Thyroid gland (tissue), 4 donors: Measurements from ENCODE around the gene PREP. TPM values are rescaled to one million over a fixed set of nuclear protein-coding genes. Genes with fewer than 3 reads are reported as not detected.
A peak's percentile ranks its signal among the peaks of the same experiment; 100 is the strongest.

Experiments used
- DNase-seq, 2 donors: peaks; one replicate each; pipeline ENCODE4 v3.0.0-alpha.2; 2019
- H3K27ac ChIP-seq, 3 donors: fragments of 200-600 bp; sonication (generic); 1 replicate in 2 of 3; 2 replicates in 1 of 3; pipeline ENCODE4 v1.5.1; 2016 to 2019; ENCODE audit warnings: mild to moderate bottlenecking in 1 of 3, moderate library complexity in 1 of 3
- H3K27me3 ChIP-seq: fragments of 200-600 bp; sonication (generic); one replicate; pipeline ENCODE4 v1.5.1; 2019
- H3K36me3 ChIP-seq, 2 donors: fragments of 200-600 bp; sonication (generic); one replicate each; pipeline ENCODE4 v1.5.1; 2016 to 2019
- H3K4me1 ChIP-seq, 2 donors: fragments of 200-600 bp; sonication (generic); one replicate each; pipeline ENCODE4 v1.5.1; 2017 to 2019
- H3K4me3 ChIP-seq, 3 donors: fragments of 200-600 bp; sonication (generic); replicated peaks in 1 of 3; 1 replicate in 2 of 3; 2 replicates in 1 of 3; pipeline ENCODE4 v1.5.1; 2016; ENCODE audit warnings: mild to moderate bottlenecking in 1 of 3
- H3K9me3 ChIP-seq: fragments of 200-600 bp; sonication (generic); one replicate; pipeline ENCODE4 v1.5.1; 2017
- CTCF ChIP-seq, 6 experiments: fragments of 200-600 bp in 3 of 6; fragments of 450-650 bp in 3 of 6; sonication (generic) in 3 of 6; IDR thresholded peaks; one replicate each; pipeline ENCODE4 v1.5.1; 2016 to 2019; ENCODE audit warnings: antibody characterized with exemption in 6 of 6, mild to moderate bottlenecking in 2 of 6, inconsistent platforms in 1 of 6, moderate library complexity in 1 of 6
- POLR2A ChIP-seq, 2 donors: fragments of 450-650 bp; IDR thresholded peaks; one replicate each; pipeline ENCODE4 v1.6.1; 2017; ENCODE audit warnings: antibody characterized with exemption in 2 of 2, mild to moderate bottlenecking in 2 of 2, moderate library complexity in 1 of 2
- WGBS, 2 donors: methylation state at CpG; one replicate each; pipeline ENCODE4 v1.1.5; 2017; 5-methylcytosine and 5-hydroxymethylcytosine counted together
- intact Hi-C: fragments of 100-400 bp; cut with DNase I; formaldehyde crosslinking; loops from one replicate; pipeline ENCODE4 v1.15.1; 2023
- total RNA-seq, 4 donors: library from RNA; depleted of rRNA; stranded (reverse); fragments of >200 nt; gene quantifications; one replicate each; pipeline ENCODE4 v1.2.3, GENCODE V29; 2016

PREP gene
- total RNA-seq, 4 donors from 2014 or later: 13.7 to 21.7 (median 16.6) TPM

DNA sequence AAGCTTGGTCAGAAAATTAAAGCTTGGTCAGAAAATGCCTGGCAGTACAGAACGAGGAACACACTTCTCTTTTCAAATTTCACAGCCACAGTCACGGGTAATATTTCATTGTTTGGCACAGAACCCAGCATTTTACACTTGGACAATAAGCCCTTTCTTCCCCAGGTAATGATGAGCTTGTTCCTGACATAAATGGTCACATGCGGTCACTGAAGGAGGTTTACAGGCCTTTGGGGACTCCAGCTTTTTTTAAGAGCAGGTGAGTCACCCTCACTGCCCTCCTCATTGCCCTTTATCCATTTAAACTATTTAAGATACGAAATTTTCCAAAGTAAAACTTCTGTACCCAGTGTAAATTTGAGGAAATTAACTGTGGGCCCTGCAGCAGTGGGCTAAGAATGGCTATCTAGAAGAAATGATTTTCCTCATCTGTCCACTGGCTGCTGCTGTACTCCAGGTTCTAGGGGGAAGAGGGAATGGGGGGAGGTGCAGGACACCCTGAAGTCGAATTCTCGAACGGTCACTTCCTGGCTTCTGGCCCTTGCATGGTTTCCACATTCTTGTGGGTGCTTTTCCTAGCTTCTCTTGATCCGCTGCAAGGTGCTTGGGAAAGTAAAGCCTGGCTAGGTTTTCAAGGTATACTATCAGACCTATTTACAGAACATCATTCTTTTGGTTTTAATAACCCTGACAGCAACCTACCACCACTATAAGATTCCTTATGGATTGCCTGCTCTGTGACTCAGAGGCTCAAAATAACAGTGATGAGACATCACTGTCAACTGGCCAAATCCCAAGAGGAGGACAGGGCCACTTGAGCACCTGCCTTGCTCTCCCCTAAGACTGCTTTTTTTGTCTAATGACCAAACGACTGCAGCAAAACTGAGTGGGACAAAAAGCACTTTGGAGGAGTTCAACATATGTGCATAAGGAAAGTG is 75.8 kb downstream of the PREP start:
- H3K27ac ChIP-seq: peak overlapping the region; percentile 44 to 64 (median 64)
- no peaks in the 10 kb centered on the region for H3K27me3 ChIP-seq
- H3K36me3 ChIP-seq: peaks cover 5 to 10% of the 10 kb centered on the region in 2 donors
- 57 to 63% methylated on average over 9 of the region's 9 CpGs for WGBS, 2 donors
- H3K4me3 ChIP-seq: no peak overlapping the region
- DNase-seq: peak; percentile 34 to 49
- peaks cover 22 to 24% of the 10 kb centered on the region in 2 donors for H3K4me1 ChIP-seq
- intact Hi-C loops: no loop called here
- no peaks in the 10 kb centered on the region for H3K9me3 ChIP-seq
- no peak for TF ChIP-seq CTCF (IDR thresholded peaks at IDR 0.05)

DNA sequence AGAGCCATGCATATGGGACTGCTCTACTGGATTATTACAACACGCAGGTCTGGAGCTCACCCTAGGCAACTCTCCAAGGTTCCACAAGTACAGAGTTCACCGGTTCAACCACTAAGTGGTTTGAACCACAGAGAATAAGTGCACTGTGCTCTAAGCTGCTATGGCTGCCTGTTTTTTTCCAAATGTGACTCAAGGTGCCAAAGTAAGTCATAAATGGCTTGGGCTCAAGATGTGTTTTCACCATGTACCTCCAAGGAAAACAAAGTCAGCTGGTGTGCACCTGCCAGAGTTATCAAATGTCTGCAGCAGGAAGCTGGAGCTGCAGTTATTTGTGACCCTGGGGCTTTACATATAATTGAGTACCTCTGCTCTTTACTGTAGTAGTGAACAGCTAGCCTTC is 76.7 kb downstream of the PREP start:
- no peaks in the 10 kb centered on the region for H3K9me3 ChIP-seq
- 13 to 30% methylated on average over 2 of the region's 2 CpGs for WGBS, 2 donors

GRCh38 chr6:105324386-105324950 is 78.4 kb downstream of the PREP start:
- no peak for DNase-seq
- 85 to 87% methylated on average over 9 of the region's 9 CpGs for WGBS, 2 donors
- Histone ChIP-seq H3K9me3 (no peaks in the 10 kb centered on the region), H3K4me3 (no peak overlapping the region), H3K4me1 (peaks cover 19 to 21% of the 10 kb centered on the region in 2 donors), H3K27me3 (no peaks in the 10 kb centered on the region), H3K36me3 (peaks cover 5 to 10% of the 10 kb centered on the region in 2 donors), H3K27ac (no peak overlapping the region)
- TF ChIP-seq CTCF (IDR thresholded peaks at IDR 0.05): no peak
- no peak for TF ChIP-seq POLR2A (IDR thresholded peaks at IDR 0.05)
- intact Hi-C loops: no loop called here

More for the DNA sequence above, 76.7 kb downstream of the PREP start:
- intact Hi-C loops: no loop called here
- H3K36me3 ChIP-seq: peaks cover 5 to 10% of the 10 kb centered on the region in 2 donors
- H3K4me1 ChIP-seq: peaks cover 19 to 21% of the 10 kb centered on the region in 2 donors
- peak overlapping the region in 2 of 3 donors; percentile 64 for H3K27ac ChIP-seq
- H3K4me3 ChIP-seq: no peak overlapping the region
- DNase-seq: peak; percentile 37 to 50
- TF ChIP-seq CTCF (IDR thresholded peaks at IDR 0.05): no peak
- TF ChIP-seq POLR2A (IDR thresholded peaks at IDR 0.05): no peak
- no peaks in the 10 kb centered on the region for H3K27me3 ChIP-seq

DNA sequence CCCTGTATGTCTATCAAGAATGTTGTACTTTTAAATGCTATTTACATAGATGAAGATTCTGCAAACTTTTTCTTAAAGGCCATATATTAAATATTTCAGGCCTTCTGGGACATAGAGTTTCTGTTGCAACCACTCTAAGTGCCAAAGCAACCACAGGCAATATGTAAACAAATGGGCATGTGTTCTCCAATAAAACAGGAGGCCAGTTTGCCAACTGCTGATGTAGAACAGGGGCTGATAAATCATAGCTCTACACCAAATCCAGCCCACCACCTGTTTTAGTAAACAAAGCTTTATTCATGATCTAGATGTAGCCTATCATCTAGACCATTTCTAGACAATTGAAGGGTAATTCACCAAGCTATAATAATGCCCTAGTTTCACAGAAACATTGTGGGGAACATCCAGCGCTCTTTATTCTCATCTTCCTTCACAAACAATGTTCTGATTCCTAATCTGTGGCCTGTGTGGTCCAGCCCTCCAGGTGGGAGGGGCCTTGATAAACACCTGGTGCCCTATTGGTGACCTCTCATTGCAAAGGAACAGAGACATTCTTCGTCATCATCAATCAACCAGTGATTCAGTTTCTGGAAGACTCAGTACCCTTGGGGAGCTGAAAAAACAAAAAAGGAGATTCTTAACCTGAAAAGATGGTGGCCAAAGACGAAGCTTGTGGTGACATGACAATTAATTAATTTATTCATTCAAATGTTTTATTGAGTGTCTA is 80.2 kb downstream of the PREP start:
- DNase-seq: no peak
- Histone ChIP-seq H3K36me3 (peaks cover 5 to 10% of the 10 kb centered on the region in 2 donors), H3K4me3 (no peak overlapping the region), H3K9me3 (no peaks in the 10 kb centered on the region), H3K27ac (no peak overlapping the region), H3K27me3 (no peaks in the 10 kb centered on the region), H3K4me1 (peaks cover 17% of the 10 kb centered on the region in 2 donors)
- WGBS, 2 donors: 96 to 97% methylated on average over 3 of the region's 3 CpGs
- TF ChIP-seq CTCF (IDR thresholded peaks at IDR 0.05) (no peak), POLR2A (IDR thresholded peaks at IDR 0.05) (no peak)
- intact Hi-C loops: no loop called here
